GM19372 (cell line): ENCODE measurements around the gene UBE2C.
"Not testable (repeated sequence)": the region's sequence is repeated elsewhere in the genome, so short reads cannot be mapped to it uniquely, and the experiment has no call there.

Experiments
- ATAC-seq: cut with Tn5 transposase; IDR thresholded peaks from one replicate; pipeline ENCODE4 v1.9.1; 2021; ENCODE audit warnings: mild to moderate bottlenecking, low read depth, moderate library complexity; ENCODE audit not compliant: unreplicated experiment

Gene UBE2C

DNA sequence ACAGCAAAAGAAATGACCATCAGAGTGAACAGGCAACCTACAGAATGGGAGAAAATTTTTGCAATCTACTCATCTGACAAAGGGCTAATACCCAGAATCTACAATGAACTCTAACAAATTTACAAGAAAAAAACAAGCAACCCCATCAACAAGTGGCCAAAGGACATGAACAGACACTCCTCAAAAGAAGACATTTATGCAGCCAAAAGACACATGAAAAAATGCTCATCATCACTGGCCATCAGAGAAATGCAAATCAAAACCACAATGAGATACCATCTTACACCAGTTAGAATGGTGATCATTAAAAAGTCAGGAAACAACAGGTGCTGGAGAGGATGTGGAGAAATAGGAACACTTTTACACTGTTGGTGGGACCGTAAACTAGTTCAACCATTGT is 14.9 kb upstream of the UBE2C start:
- ATAC-seq, result not testable (repeated sequence)

DNA sequence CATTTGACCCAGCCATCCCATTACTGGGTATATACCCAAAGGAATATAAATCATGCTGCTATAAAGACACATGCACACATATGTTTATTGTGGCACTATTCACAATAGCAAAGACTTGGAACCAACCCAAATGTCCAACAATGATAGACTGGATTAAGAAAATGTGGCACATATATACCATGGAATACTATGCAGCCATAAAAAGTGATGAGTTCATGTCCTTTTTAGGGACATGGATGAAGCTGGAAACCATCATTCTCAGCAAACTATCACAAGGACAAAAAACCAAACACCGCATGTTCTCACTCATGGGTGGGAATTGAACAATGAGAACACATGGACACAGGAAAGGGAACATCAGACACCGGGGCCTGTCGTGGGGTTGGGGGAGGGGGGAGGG is 14.5 kb upstream of the UBE2C start:
- ATAC-seq, result not testable (repeated sequence)

DNA sequence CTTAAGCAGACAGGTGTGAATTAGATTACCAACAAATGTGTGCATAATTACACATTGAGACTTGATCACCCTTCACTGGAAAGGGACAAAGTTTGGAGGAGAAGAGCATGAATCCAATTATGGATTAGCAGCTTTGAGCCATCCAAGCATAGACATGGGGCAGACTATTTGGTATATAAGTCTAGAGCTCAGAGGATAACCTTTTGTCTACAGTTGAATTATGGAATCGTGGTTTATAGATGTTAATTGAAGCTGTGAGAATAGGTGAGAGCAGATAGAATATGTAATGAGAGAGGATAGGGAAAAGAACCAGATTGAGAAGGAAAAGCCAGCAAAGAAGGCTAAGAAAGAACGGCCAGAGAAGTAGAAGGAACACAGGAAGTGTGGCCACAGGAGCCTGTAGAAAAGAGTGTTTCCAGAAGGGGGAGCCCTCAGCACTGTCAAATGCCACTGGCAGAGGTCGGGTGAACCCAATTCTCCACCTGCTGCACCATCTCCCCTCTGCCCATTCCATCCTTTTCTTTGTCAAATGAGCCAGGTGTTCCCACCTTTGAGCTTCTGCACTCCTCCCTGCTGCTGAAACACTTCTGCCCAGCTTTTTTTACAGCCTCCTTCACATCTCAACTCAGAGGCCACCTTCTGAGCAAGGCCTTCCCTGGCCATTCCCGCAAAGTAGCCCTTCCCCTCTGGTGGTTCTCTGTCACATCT is 13.4 kb upstream of the UBE2C start:
- ATAC-seq, result no peak

DNA sequence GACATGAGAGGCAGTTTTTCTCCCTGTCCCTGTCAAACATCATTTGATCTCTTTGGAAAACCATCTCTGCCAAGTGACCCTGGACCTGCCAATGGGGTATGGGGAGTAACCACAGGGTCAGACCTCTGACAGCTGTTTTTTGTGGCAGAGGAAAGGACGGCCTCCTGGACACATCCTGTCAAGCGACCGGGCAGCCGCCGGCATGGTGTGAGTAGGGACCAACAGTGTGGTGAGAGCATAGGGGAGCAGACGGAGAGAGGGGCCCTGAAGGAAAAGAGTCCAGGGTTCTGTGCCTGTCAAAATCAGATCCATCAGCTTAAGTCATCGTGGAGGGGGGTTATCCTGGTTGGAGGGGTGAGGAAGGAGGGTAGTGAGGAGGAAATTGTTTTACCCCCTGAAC is 10.6 kb upstream of the UBE2C start:
- ATAC-seq, result no peak

DNA sequence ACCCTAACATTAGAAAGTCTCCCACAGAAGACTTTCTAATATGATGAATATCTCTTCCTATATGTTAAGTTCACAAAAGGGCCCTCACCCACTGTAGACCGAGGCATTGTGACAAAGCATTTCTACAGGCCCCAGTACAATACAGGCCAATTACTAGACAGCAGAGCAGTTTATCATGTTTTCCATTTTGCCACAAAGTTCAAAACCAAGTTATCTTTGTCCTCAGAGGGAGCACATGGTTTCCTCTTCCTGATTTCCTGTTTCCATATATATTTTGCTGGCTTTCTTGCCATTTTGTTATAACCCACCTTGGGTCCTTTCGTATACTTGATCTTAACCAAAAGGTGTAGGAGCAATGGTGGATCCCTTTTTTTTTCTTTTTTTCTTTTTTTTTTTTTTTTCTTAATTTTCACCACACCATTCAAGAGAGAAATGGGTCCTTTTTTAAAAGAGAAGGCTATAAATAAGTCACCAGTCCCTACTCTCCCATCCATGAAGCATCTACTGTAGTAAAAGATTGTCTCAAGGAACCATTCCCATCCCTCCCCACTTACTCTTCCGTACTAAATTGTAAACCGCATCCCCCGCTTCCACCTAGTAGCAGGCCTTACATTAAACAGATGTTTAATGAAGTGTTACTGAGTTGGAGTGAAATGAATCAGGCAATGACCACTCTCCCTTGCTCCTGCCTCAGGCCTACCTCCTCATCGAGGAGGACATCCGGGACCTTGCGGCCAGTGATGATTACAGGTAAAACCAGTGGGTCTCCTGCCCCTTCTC is 2.1 kb upstream of the UBE2C start:
- ATAC-seq, result no peak

DNA sequence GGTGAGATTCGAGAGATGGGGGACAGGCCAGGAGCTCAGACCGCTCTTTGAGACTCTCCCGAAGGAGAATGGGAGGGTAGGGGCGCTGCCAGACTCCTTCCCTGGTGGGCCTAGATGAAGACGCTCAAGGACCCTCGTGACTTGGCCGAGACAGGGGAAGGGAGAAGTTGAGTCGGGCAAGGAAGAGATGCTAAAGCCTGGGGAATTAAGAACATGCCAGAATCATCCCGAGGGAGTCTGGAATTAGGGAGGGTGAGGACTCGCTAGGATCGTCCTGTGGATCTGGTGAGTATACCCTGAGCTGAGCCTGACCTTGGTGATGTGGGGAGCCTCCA is 529 bp downstream of the UBE2C start:
- no peak for ATAC-seq

DNA sequence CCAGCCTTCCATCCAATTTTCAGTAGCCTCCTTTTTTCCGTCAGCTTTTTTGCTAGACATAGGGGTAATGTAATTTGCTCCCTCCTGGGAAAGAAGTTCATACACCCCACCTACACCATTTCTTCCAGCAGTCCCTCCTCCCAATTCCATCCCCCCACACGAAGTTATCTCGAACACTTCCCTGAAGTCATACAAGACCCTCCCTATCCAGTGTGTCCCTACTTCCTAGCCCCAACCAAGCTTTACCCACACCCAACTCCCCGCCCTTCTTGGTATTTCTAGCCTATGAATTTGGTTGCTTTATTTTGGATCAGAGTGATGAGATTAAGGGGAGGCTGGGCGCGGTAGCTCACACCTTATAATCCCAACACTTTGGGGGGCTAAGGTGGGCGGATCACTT is 1.0 kb downstream of the UBE2C start:
- no peak for ATAC-seq

DNA sequence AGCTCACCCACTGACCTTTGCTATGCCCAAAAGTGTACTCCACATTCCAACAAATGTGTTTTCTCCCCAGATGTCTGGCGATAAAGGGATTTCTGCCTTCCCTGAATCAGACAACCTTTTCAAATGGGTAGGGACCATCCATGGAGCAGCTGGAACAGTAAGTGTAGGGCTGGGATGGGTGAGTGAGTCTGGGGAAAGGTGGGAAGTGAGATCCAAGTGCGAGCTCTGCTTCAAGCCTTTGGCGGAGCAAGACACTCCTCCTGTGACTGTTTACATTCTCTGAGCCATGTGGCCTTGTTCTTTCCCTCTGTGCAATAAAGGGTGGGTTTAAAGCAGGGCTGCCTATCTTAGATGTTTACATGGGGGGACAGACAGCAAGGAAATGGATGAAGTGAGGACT is 1.9 kb downstream of the UBE2C start:
- no peak for ATAC-seq

DNA sequence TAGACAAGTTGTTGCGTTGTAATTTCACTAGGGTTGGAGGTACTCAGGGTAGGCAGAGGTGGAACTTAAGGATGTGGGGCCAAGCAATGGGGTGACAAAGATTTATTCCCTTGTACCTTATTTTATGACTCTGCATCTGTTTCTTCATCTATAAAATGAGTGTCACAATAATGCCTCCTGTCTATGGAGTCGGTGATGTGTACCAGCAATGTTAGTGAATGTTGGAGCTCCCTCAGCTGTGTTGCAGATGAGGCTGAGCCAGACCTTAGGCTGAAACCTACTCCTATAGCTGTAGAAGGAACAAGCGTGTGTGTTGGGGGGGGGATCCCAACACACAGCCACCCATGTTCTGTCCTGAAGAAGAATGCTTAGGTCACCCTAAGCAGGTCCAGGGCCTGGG is 4.5 kb downstream of the UBE2C start:
- ATAC-seq, result no peak

DNA sequence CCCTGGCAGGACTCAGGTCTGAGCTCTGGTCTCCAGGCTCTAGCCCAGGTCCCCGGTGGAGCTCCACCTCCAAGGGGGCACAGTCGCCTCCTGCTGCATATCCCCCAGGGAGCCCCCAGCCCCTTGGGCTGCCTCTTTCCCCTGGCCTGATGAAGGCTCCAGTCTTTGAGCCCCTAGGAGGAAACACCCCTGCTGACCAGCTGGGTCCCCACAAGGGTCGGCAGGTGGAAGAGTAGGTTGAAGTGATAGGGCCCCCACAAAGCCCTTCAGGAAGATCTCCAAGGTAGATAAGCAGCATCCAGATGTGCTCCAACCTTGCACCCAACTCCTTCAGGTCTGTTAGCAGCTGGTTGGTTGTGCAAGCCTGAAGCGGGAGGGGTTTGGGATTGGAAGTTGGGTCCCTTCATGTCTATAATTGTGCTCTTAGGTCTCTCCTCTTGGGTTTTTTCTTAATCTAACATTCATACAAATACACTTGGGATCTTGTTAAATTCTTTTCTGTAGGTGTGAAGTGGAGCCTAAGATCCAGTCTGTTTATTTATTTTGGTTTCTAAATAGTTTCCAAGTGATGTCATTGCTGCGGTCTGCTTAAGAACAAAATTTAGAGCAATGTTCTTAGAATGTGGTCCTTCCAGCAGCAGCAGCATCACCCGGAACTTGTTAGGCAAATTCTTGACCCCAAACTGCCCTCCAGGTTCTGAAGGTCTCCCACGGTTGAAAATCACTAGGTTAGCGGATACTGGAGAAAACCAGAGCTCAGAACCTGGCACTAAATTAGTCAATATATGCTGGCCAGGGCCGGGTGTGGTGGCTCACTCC is 5.1 kb downstream of the UBE2C start:
- ATAC-seq, result no peak

DNA sequence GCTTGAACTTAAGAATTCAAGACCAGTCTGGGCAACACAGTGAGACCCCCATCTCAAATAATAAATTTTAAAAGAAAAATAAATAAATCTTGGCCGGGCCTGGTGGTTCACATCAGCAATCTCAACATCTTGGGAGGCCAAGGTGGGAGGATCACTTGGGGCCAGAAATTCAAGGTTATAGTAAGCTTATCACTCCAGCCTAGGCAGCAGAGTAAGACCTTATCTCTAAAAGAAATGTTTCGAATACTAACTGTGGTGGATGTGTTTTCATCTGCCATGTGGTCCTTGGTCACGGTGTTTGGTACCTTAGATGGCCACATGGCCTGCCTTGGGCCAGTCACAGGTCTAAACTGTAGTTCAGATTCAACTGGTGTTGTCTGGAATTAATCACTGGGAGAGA is 5.8 kb downstream of the UBE2C start:
- no peak for ATAC-seq

DNA sequence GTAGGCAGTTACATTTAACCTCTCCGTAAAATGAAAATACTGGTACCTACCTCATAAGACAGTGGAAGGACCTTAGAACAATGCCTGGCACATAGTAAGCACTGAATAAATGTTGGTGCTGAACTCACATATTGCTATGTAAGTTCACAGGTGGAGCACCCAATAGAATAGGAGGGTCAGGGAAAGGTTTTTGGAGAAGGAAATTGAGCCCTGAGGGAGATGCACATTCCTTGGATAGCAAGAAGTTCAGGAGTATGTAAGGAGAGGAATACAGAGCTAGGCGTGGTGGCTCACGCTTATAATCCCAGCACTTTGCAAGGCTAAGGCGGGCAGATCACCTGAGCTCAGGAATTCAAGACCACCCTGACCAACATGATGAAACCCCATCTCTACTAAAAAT is 7.0 kb downstream of the UBE2C start:
- no peak for ATAC-seq

DNA sequence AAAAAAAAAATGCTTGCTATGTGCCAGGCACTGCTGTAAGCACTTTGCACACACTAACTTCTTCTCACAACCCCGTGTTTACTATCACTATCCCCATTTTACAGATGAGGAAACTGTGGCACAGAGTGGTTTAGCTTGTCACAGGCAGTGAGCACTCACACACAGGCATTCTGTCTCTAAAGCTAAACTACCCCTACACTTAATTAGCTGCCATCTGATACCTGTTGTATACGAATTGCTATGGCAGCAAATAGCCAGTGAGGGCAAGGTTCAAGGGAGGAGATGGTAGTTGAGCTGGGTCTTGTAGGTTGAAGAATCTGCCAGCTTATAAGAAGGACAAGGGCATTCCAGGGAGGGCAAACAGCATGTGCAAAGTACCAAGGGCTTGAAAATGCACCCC is 9.5 kb downstream of the UBE2C start:
- ATAC-seq, result no peak

DNA sequence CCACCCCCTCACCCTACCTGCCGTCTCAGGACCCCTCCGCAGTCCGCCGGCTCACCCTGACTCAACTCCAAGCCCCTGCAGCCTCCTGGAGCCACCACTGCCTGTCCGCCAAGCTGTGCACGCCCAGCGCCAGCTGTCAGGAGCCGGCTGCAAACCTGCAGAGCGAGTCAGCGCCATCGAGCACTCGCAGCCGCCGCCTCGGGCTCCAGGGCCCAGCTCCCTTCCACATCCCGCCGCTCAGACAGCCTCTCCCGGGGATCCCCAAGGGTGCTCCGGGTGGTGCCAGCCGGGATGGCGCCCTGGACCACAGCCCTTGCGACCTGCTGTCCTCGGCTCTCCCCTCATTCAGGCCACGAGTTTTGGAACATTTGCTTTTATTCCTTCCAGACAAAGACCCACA is 10.4 kb downstream of the UBE2C start:
- no peak for ATAC-seq

DNA sequence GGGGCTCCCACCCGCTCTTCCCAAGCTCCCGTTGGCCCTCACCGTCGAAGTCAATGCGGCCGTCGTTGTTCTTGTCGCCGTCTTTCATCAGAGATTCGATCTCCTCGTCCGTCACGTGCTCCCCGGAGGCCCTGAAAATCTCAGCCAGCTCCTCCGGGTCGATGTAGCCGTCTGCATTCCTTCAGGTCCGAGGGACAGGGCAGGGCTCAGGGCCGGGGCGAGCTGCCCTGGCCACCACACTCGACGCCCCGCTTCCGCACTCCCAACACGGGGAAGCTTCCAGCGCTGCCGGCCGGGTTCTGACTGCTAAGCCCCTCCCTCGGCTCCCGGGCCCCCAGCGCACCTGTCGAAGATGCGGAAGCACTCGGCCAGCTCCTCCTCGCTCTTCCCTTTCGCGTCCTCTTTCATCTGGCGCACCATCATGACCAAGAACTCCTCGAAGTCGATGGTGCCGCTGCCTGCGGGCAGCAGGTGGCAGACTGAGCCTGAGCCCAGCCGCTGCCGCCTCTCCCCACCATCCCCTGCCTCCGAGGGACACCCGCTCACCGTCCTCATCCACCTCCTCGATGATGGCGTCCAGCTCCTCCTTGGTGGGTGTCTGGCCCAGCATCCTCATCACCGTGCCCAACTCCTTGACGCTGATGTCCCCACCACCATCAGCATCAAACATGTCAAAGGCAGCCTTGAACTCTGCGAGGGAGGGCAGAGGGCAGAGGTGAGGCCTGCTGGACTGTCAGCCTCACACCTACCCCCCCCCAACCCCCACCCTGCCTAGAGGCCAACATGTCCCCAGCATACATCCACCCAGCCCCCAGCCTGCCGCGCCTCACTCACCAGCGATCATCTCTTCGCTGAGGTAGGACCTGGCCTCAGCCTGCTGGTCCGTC is 11.7 kb downstream of the UBE2C start:
- no peak for ATAC-seq

DNA sequence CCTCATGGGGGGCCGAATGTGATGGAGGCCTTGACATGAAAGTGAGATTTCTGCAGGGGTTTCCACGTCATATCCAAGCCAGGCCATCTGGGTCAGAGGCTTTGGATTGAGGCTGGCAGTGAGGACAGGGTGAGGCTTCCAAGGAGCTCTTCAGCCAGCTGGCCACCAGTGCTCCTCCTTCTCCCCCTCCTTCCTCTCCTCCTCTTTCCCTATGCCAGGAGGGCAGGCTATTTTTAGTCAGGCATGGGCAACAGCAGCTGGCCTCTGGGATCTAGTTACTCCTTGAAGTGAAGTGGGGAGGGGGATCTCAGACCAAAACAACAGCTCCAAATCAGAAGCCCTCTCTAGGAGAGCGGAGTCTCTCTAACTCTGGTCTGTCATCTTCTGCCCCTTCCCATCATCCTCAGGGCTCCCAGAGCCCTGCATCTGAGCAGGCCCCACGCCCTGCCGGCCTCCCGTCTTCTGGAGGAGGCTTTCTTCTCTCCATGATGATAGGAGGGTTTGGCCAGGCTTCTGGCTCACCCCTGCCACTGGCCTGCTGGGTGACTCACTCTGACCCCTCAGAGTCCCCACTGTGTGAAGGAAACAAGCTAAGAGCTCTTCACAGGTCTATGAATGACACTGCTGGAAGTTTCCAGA is 14.1 kb downstream of the UBE2C start:
- no peak for ATAC-seq

DNA sequence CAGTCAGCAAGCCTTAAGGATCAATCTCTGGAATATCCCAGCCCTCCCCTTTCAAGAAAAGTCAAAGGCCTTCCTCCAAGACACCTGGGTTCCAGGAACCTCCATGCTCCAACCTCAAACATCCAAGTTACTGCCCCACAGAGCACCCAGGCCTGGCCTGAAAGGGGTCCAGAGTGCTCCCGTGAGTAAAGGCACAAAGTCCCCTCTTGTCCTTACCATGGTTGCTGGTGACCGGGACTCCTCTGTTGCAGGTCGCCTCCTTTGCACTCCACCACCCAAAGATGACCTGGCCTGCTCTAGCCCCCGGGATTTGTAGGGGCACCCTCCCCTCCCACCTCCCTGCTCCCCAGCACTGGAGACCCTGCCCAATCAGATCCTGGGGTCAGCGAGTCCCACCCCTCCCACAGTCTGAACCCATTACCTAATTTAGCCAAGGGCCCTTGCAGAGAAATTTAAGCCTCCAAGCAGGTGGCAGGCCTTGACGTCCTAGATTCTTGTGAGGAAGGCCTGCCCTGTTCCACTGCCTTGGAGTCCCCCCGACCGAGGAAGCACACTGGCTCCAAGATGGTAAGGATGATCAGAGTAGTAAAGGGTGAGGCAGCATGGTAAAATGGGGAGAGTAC is 14.7 kb downstream of the UBE2C start, which contains the start of gene TNNC2:
Gene TNNC2 (minus strand): TSS at position 283 of the 623 bp plus-strand sequence. CDS start 64 bp downstream, at position 219.
- no peak for ATAC-seq

DNA sequence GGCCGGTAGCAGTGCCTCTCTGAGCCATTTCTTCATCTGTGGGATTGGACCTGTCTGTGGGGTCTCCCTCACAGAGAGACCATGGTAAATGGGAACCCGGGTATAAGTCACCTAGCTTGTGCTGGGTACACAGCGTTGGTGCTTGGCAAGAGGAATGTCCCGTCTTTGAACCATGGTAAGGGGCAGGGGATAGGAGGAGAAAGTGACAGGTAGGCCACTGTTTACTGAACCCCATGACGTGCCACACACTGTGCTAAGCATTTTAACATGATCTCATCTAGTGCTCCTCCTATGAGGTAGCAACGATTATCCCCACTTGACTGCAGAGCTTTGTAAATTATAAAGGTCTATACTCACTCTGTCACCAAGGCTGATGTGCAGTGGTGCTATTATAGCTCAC is 15.3 kb downstream of the UBE2C start:
- no peak for ATAC-seq

DNA sequence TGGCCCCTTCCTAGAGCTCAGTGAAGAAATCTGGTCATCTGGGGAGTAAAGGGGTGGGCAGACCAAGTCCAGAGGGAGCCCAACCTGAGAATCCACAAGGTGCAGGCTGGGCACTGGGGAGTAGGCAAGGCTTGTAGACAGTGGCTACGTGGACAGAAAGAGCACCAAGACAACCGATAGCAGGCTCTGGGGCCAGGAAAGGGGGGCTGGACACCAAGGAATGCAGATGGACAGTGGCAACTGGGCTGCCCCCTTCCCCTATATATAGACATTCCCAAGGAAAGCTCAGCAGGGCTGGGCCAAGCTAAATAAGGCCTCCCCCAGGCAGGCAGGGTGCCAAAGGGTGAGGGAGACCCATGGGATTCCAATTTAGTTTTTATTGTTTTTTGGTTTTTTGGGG is 16.1 kb downstream of the UBE2C start:
- ATAC-seq, result no peak
